ENCODE results near the gene NPVF.

NPVF gene

DNA sequence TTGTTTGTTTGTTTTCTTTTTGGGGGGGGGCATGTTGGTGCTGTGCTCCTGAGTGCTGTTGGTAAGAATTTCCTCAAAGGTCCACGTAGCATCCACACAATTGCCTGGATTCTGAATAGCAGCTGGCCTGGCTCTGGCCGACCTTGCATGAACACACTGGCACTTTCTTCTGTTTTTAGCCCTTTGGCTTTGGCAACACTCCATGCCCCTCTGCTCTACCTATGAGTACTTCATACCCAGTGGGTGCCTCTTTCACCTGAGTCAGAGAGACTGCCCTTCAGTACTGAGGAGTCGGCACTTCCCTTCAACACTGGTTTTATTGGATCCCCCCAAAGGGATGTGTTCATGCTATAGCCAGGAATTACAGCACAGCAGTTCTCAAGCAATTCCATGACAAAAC, 7.2 kb upstream of the NPVF start:
- Histone ChIP-seq H3K4me3 (ENCODE audit: low read length) (no peak overlapping the region), H3K27me3 (ENCODE audit: control insufficient read depth, insufficient read depth, low read length) (no peaks in the 10 kb centered on the region), H3K27ac (ENCODE audit: low read length) (no peak overlapping the region), H3K4me1 (ENCODE audit: control insufficient read depth, insufficient read depth, low read length) (peaks cover 1% of the 10 kb centered on the region; the same call in 1 of the 2 replicates), H3K9me3 (ENCODE audit: control insufficient read depth, insufficient read depth, low read length) (no peaks in the 10 kb centered on the region), H3K36me3 (ENCODE audit: control insufficient read depth, insufficient read depth, low read length) (no peaks in the 10 kb centered on the region)
- DNase-seq (ENCODE audit: low read depth, low spot score), result no peak
- no CpG with 5 or more reads among the region's 3 CpGs for WGBS (ENCODE audit: insufficient coverage, insufficient read length)

GRCh38 chr7:25234336-25234735, 6.0 kb upstream of the NPVF start:
- WGBS (ENCODE audit: insufficient coverage, insufficient read length), result no CpG with 5 or more reads among the region's 4 CpGs
- no peaks in the 10 kb centered on the region for H3K36me3 ChIP-seq (ENCODE audit: control insufficient read depth, insufficient read depth, low read length)
- no peaks in the 10 kb centered on the region for H3K9me3 ChIP-seq (ENCODE audit: control insufficient read depth, insufficient read depth, low read length)
- H3K4me1 ChIP-seq (ENCODE audit: control insufficient read depth, insufficient read depth, low read length), result peaks cover 1% of the 10 kb centered on the region; the same call in 1 of the 2 replicates
- H3K27ac ChIP-seq (ENCODE audit: low read length), result no peak overlapping the region
- no peak for DNase-seq (ENCODE audit: low read depth, low spot score)
- no peak overlapping the region for H3K4me3 ChIP-seq (ENCODE audit: low read length)
- no peaks in the 10 kb centered on the region for H3K27me3 ChIP-seq (ENCODE audit: control insufficient read depth, insufficient read depth, low read length)

DNA sequence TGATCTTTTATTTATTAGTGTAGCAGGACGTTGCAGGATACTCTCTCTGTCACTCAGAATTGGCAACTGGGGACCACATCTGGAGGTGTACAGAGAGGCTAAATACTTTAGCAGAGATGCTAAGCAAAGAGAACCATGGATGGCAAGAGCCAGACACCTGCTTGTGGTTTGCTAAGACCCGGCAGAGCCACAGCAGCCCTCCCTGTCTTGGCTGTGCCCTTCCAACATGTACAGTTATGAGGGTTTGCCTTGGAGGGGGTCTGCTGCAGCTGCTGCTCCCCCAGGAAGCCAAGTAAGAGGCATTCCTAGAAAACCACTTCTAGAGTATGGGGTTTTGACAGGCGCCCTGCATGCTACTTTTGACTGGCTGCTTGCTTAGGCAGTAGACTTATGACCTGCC, 5.1 kb downstream of the NPVF start:
- no peaks in the 10 kb centered on the region for H3K4me1 ChIP-seq (ENCODE audit: control insufficient read depth, insufficient read depth, low read length)
- no peak overlapping the region for H3K4me3 ChIP-seq (ENCODE audit: low read length)
- DNase-seq (ENCODE audit: low read depth, low spot score), result no peak
- WGBS (ENCODE audit: insufficient coverage, insufficient read length), result no CpG with 5 or more reads among the region's 3 CpGs
- H3K36me3 ChIP-seq (ENCODE audit: control insufficient read depth, insufficient read depth, low read length), result no peaks in the 10 kb centered on the region
- no peak overlapping the region for H3K27ac ChIP-seq (ENCODE audit: low read length)
- H3K27me3 ChIP-seq (ENCODE audit: control insufficient read depth, insufficient read depth, low read length), result no peaks in the 10 kb centered on the region
- no peaks in the 10 kb centered on the region for H3K9me3 ChIP-seq (ENCODE audit: control insufficient read depth, insufficient read depth, low read length)

DNA sequence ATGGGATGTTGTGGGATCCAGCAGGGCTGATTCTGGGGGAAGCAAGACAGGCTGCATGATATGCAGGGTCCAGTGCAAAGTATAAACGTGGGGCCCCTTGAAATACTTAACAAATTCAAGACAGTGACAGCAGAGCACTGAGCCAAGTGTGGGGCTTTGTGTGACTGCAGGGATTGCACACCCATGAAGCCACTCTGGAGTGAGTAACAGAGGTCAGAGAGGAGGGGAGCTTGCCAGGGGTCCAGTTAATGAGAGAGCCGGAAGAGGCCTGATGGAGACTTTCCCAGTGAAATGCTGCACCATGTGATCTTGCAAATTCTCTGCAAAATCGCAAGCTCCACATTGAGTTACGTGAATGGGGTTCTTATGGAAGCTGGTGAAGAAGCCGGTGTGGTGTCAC, 5.6 kb downstream of the NPVF start:
- H3K36me3 ChIP-seq (ENCODE audit: control insufficient read depth, insufficient read depth, low read length), result no peaks in the 10 kb centered on the region
- no peak for DNase-seq (ENCODE audit: low read depth, low spot score)
- no CpG with 5 or more reads among the region's 5 CpGs for WGBS (ENCODE audit: insufficient coverage, insufficient read length)
- H3K4me3 ChIP-seq (ENCODE audit: low read length), result no peak overlapping the region
- H3K9me3 ChIP-seq (ENCODE audit: control insufficient read depth, insufficient read depth, low read length), result no peaks in the 10 kb centered on the region
- H3K27ac ChIP-seq (ENCODE audit: low read length), result no peak overlapping the region
- H3K4me1 ChIP-seq (ENCODE audit: control insufficient read depth, insufficient read depth, low read length), result no peaks in the 10 kb centered on the region
- H3K27me3 ChIP-seq (ENCODE audit: control insufficient read depth, insufficient read depth, low read length), result no peaks in the 10 kb centered on the region

DNA sequence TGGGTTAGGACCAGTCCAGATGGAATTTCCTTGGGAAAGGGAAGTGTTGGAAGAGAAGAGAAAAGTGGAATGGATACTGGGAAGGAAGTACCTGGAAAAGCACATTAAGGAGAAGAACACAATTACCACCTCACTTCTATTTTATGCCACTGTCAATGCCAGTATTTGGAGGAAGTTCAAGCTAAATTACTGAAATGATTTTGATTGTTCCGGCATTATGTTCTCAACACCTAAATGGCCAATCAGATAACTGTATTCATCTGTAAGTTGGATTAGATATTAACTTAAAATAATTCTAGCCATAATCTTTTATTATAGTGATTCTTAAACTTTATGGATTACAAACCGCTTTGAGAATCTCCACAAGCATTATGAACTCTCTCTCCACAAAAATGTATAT, 7.3 kb downstream of the NPVF start:
- Histone ChIP-seq H3K27ac (ENCODE audit: low read length) (no peak overlapping the region), H3K4me3 (ENCODE audit: low read length) (no peak overlapping the region), H3K27me3 (ENCODE audit: control insufficient read depth, insufficient read depth, low read length) (no peaks in the 10 kb centered on the region), H3K9me3 (ENCODE audit: control insufficient read depth, insufficient read depth, low read length) (no peaks in the 10 kb centered on the region), H3K4me1 (ENCODE audit: control insufficient read depth, insufficient read depth, low read length) (no peaks in the 10 kb centered on the region), H3K36me3 (ENCODE audit: control insufficient read depth, insufficient read depth, low read length) (no peaks in the 10 kb centered on the region)
- no CpG with 5 or more reads among the region's 2 CpGs for WGBS (ENCODE audit: insufficient coverage, insufficient read length)
- DNase-seq (ENCODE audit: low read depth, low spot score), result no peak

GRCh38 chr7:25218191-25218590, 10.1 kb downstream of the NPVF start:
- no peaks in the 10 kb centered on the region for H3K9me3 ChIP-seq (ENCODE audit: control insufficient read depth, insufficient read depth, low read length)
- H3K4me1 ChIP-seq (ENCODE audit: control insufficient read depth, insufficient read depth, low read length), result no peaks in the 10 kb centered on the region
- DNase-seq (ENCODE audit: low read depth, low spot score), result no peak
- H3K36me3 ChIP-seq (ENCODE audit: control insufficient read depth, insufficient read depth, low read length), result no peaks in the 10 kb centered on the region
- H3K27ac ChIP-seq (ENCODE audit: low read length), result no peak overlapping the region
- no peak overlapping the region for H3K4me3 ChIP-seq (ENCODE audit: low read length)
- H3K27me3 ChIP-seq (ENCODE audit: control insufficient read depth, insufficient read depth, low read length), result no peaks in the 10 kb centered on the region
- no CpG with 5 or more reads among the region's 3 CpGs for WGBS (ENCODE audit: insufficient coverage, insufficient read length)

DNA sequence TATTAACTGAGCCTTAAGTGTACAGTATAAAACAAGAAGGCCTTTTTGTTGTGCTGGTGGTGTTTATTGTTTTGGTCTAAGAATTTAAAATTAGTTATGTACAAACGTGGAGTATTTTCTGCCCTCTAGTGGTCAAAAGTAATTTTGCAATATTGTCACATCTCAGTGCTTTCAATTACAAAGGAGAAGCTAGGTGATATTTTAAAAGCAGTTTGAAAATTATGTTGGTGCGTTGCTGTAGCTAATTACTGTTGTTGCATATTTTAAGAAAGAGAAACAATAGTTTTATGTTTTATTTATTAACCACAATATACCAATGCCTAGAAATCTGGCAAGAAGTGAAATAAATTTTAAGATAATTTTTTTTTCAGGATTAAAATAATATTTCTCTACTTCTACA, 11.4 kb downstream of the NPVF start:
- peak; percentile 33 for DNase-seq (ENCODE audit: low read depth, low spot score)

GRCh38 chr7:25215694-25216335, 12.5 kb downstream of the NPVF start:
- Histone ChIP-seq H3K4me3 (ENCODE audit: low read length) (no peak overlapping the region), H3K27ac (ENCODE audit: low read length) (no peak overlapping the region), H3K4me1 (ENCODE audit: control insufficient read depth, insufficient read depth, low read length) (no peaks in the 10 kb centered on the region), H3K36me3 (ENCODE audit: control insufficient read depth, insufficient read depth, low read length) (no peaks in the 10 kb centered on the region), H3K9me3 (ENCODE audit: control insufficient read depth, insufficient read depth, low read length) (no peaks in the 10 kb centered on the region), H3K27me3 (ENCODE audit: control insufficient read depth, insufficient read depth, low read length) (no peaks in the 10 kb centered on the region)
- no CpG with 5 or more reads among the region's 8 CpGs for WGBS (ENCODE audit: insufficient coverage, insufficient read length)
- DNase-seq (ENCODE audit: low read depth, low spot score), result peak; percentile 2

More for the DNA sequence above, 11.4 kb downstream of the NPVF start:
- no CpG with 5 or more reads among the region's 2 CpGs for whole genome bisulfite sequencing (ENCODE audit: insufficient coverage, insufficient read length)
- Histone ChIP-seq H3K27me3 (ENCODE audit: control insufficient read depth, insufficient read depth, low read length) (no peaks in the 10 kb centered on the region), H3K36me3 (ENCODE audit: control insufficient read depth, insufficient read depth, low read length) (no peaks in the 10 kb centered on the region), H3K9me3 (ENCODE audit: control insufficient read depth, insufficient read depth, low read length) (no peaks in the 10 kb centered on the region), H3K4me3 (ENCODE audit: low read length) (no peak overlapping the region), H3K27ac (ENCODE audit: low read length) (no peak overlapping the region), H3K4me1 (ENCODE audit: control insufficient read depth, insufficient read depth, low read length) (no peaks in the 10 kb centered on the region)

DNA sequence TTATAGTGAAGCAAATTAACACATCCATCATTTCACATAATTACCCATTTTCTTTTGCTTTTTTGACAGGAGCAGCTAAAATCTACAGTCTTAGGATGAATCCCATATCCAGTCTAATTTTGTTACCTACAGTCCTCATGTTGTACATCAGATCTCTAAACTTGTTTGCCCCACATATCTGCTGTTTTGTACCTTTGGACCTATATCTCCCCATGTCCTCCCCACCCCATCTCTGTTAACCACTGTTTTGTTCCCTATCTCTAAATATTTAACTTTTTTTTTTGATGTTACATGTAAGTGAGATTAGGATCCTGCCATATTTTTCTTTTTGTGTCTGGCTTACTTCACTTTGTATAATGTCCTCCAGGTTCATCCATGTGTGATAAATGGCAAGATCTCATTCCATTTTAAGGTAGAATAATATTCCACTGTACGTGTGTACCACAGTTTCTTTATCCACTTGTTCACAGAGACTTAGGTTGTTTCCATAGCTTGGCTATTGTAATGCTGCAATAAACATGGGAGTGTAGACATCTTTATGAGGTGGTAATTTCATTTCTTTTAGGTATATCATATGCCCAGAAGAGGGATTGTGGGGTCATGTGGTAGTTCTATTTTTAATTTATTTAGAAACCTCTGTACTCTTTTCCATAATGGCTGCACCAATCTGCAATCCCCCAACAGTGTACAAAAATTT, 19.6 kb downstream of the NPVF start:
- no peak for DNase-seq (ENCODE audit: low read depth, low spot score)

GRCh38 chr7:25207887-25208286, 20.4 kb downstream of the NPVF start:
- Histone ChIP-seq H3K4me1 (ENCODE audit: control insufficient read depth, insufficient read depth, low read length) (no peaks in the 10 kb centered on the region), H3K27ac (ENCODE audit: low read length) (no peak overlapping the region), H3K9me3 (ENCODE audit: control insufficient read depth, insufficient read depth, low read length) (no peaks in the 10 kb centered on the region), H3K27me3 (ENCODE audit: control insufficient read depth, insufficient read depth, low read length) (no peaks in the 10 kb centered on the region), H3K4me3 (ENCODE audit: low read length) (no peak overlapping the region), H3K36me3 (ENCODE audit: control insufficient read depth, insufficient read depth, low read length) (no peaks in the 10 kb centered on the region)
- no CpG with 5 or more reads among the region's 3 CpGs for WGBS (ENCODE audit: insufficient coverage, insufficient read length)
- no peak for DNase-seq (ENCODE audit: low read depth, low spot score)

More for the DNA sequence above, 19.6 kb downstream of the NPVF start:
- Histone ChIP-seq H3K9me3 (ENCODE audit: control insufficient read depth, insufficient read depth, low read length) (no peaks in the 10 kb centered on the region), H3K27ac (ENCODE audit: low read length) (no peak overlapping the region), H3K4me3 (ENCODE audit: low read length) (no peak overlapping the region), H3K36me3 (ENCODE audit: control insufficient read depth, insufficient read depth, low read length) (no peaks in the 10 kb centered on the region), H3K27me3 (ENCODE audit: control insufficient read depth, insufficient read depth, low read length) (no peaks in the 10 kb centered on the region), H3K4me1 (ENCODE audit: control insufficient read depth, insufficient read depth, low read length) (no peaks in the 10 kb centered on the region)
- no CpG with 5 or more reads among the region's 1 CpG for WGBS (ENCODE audit: insufficient coverage, insufficient read length)

DNA sequence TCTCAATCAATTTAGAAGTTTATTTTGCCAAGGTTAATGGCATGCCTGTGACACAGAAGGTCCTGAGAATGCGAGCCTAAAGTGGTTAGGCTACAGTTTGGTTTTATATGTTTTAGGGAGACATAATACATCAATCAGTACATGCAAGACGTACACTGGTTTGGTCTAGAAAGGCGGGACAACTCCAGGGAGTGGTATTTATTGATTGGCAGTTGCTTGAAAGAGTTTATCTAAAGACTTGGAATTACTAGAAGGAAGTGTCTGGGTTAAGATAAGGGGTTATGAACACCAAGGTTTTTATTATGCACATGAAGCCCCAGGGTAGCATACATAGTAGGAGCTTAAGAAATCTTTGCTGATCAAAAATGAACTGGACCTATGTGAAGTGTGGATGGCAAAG, 21.5 kb downstream of the NPVF start:
- Histone ChIP-seq H3K4me3 (ENCODE audit: low read length) (no peak overlapping the region), H3K27me3 (ENCODE audit: control insufficient read depth, insufficient read depth, low read length) (no peaks in the 10 kb centered on the region), H3K9me3 (ENCODE audit: control insufficient read depth, insufficient read depth, low read length) (no peaks in the 10 kb centered on the region), H3K27ac (ENCODE audit: low read length) (no peak overlapping the region), H3K4me1 (ENCODE audit: control insufficient read depth, insufficient read depth, low read length) (no peaks in the 10 kb centered on the region), H3K36me3 (ENCODE audit: control insufficient read depth, insufficient read depth, low read length) (no peaks in the 10 kb centered on the region)
- no CpG with 5 or more reads among the region's 3 CpGs for WGBS (ENCODE audit: insufficient coverage, insufficient read length)
- DNase-seq (ENCODE audit: low read depth, low spot score), result no peak

Measured in iPS DF 6.9 (cell line).